K562 (cell line): ENCODE data around the gene TMEM185B. TPM values are rescaled to one million over a fixed set of nuclear protein-coding genes. Genes with fewer than 3 reads are reported as not detected.

Experiments
- ATF3 ChIP-seq, 2 experiments: fragments of 450-650 bp in 1 of 2; sonication (generic) in 1 of 2; formaldehyde crosslinking in 1 of 2; IDR thresholded peaks in 1 of 2; conservative IDR thresholded peaks in 1 of 2; 2 replicates each; pipeline versions ENCODE4 v1.6.1 to v1.8.1; 2016 to 2023; ENCODE audit warnings: mild to moderate bottlenecking in 2 of 2, moderate library complexity in 2 of 2, inconsistent platforms in 1 of 2, missing genetic modification reagents in 1 of 2
- BHLHE40 ChIP-seq: IDR thresholded peaks from 2 replicates; pipeline ENCODE4 v1.6.1; 2011; ENCODE audit warnings: low read length, improper control_type of control experiment
- EP400 ChIP-seq: fragments of 450-650 bp; IDR thresholded peaks from 2 replicates; pipeline ENCODE4 v1.6.1; 2017; ENCODE audit warnings: antibody characterized with exemption, mild to moderate bottlenecking, moderate library complexity
- FOXM1 ChIP-seq, 2 experiments: fragments of 450-650 bp in 1 of 2; sonication (generic) in 1 of 2; formaldehyde crosslinking in 1 of 2; IDR thresholded peaks; 2 replicates each; pipeline versions ENCODE4 v1.6.1 to v1.9.0; 2017 to 2022; ENCODE audit warnings: low read depth in 2 of 2, mild to moderate bottlenecking in 2 of 2, missing genetic modification reagents in 1 of 2, moderate library complexity in 1 of 2
- KAT2B ChIP-seq: IDR thresholded peaks from one replicate; pipeline ENCODE4 v1.6.1; 2012; ENCODE audit warnings: low read depth, mild to moderate bottlenecking, control low read depth, inconsistent platforms, low read length, moderate library complexity
- KDM1A ChIP-seq, 2 experiments: fragments of 450-650 bp; IDR thresholded peaks; 2 replicates each; pipeline ENCODE4 v1.6.1; 2016; ENCODE audit warnings: mild to moderate bottlenecking in 2 of 2
- KLF16 ChIP-seq: IDR thresholded peaks from 2 replicates; pipeline ENCODE4 v1.6.1; 2016; ENCODE audit warnings: antibody characterized with exemption
- MGA ChIP-seq: fragments of 450-650 bp; IDR thresholded peaks from 2 replicates; pipeline ENCODE4 v1.6.1; 2016; ENCODE audit warnings: mild to moderate bottlenecking, moderate library complexity
- MYC ChIP-seq, 2 experiments: fragments of 250-450 bp in 1 of 2; sonication (Bioruptor Pico) in 1 of 2; IDR thresholded peaks; 2 replicates each; pipeline versions ENCODE4 v1.5.1 to v1.6.1; 2012 to 2021; ENCODE audit warnings: low read depth in 2 of 2, borderline replicate concordance in 1 of 2, improper control_type of control experiment in 1 of 2, low read length in 1 of 2, mild to moderate bottlenecking in 1 of 2, moderate library complexity in 1 of 2
- NFIC ChIP-seq: fragments of 450-650 bp; IDR thresholded peaks from 2 replicates; pipeline ENCODE4 v1.6.1; 2017; ENCODE audit warnings: mild to moderate bottlenecking, inconsistent platforms
- NFIX ChIP-seq: fragments of 250-450 bp; sonication (Bioruptor Pico); IDR thresholded peaks from 2 replicates; pipeline ENCODE4 v1.4.0; 2020; ENCODE audit warnings: low read depth, mild to moderate bottlenecking, moderate library complexity
- NONO ChIP-seq, 2 experiments: fragments of 200-400 bp in 1 of 2; fragments of 450-650 bp in 1 of 2; formaldehyde crosslinking in 1 of 2; IDR thresholded peaks; 2 replicates each; pipeline ENCODE4 v1.6.1; 2017; ENCODE audit warnings: low read depth in 2 of 2, mild to moderate bottlenecking in 2 of 2, moderate library complexity in 2 of 2, low read length in 1 of 2
- SIN3A ChIP-seq, 2 experiments: fragments of 150-350 bp in 1 of 2; IDR thresholded peaks; 2 replicates each; pipeline ENCODE4 v1.6.1; 2011 to 2016; ENCODE audit warnings: borderline replicate concordance in 2 of 2, low read depth in 2 of 2, low read length in 2 of 2, mild to moderate bottlenecking in 2 of 2, moderate library complexity in 2 of 2; ENCODE audit not compliant: control insufficient read depth in 1 of 2
- WHSC1 ChIP-seq: IDR thresholded peaks from one replicate; pipeline ENCODE4 v1.6.1; 2012; ENCODE audit warnings: low read length, control low read depth, inconsistent platforms
- ZNF263 ChIP-seq: sonication (generic); formaldehyde crosslinking; IDR thresholded peaks from 2 replicates; pipeline ENCODE4 v1.8.0; 2022; ENCODE audit warnings: mild to moderate bottlenecking, missing genetic modification reagents, borderline replicate concordance
- polyA plus RNA-seq, 8 experiments: library from polyadenylated mRNA; depleted of rRNA in 4 of 8; stranded (reverse) in 5 of 8; unstranded in 3 of 8; fragments of >200 nt; fragmentation: Nextera tagmentation in 2 of 8; fragmentation: Illumina TruSeq in 1 of 8; extraction: Ambion mirVana in 2 of 8; extraction: Trizol in 1 of 8; gene quantifications; 2 replicates each; pipeline versions ENCODE4 v1.2.1 to v1.2.3, GENCODE V29; 2011 to 2014; ENCODE audit warnings: inconsistent platforms in 1 of 8, missing spikeins in 1 of 8
- total RNA-seq, 7 experiments: library from RNA; depleted of rRNA in 6 of 7; stranded (reverse); fragments of >200 nt in 6 of 7; fragmentation: Illumina TruSeq in 2 of 7; extraction: Trizol in 2 of 7; gene quantifications; 2 replicates each; pipeline versions ENCODE4 v1.2.1 to v1.2.3, GENCODE V29; 2011 to 2021; ENCODE audit warnings: low replicate concordance in 1 of 7

TMEM185B gene
- total and polyA plus RNA-seq, 9 of the 15 experiments (the other 6 are each of a cell fraction or from before 2014, with no cell fraction given): 2.9 to 28.2 (median 11.5) TPM

GRCh38 chr2:120251880-120252224 lies 28.7 kb upstream of the TMEM185B start (continued):
- TF ChIP-seq NONO (IDR thresholded peaks at IDR 0.05; ENCODE audit: low read depth in 2 of 2, low read length in 1 of 2) (no peak), EP400 (peak; percentile 47; the same call in 1 of the 2 replicates), WHSC1 (no peak), ATF3 (IDR thresholded peaks at IDR 0.05) (peak; percentile 29; the same call in 1 of the 2 replicates), ATF3 (CRISPR knock-in tag; conservative IDR thresholded peaks at IDR 0.05) (no peak), FOXM1 (IDR thresholded peaks at IDR 0.05; ENCODE audit: low read depth) (no peak), FOXM1 (CRISPR knock-in tag; IDR thresholded peaks at IDR 0.05; ENCODE audit: low read depth) (no peak), KDM1A (IDR thresholded peaks at IDR 0.05) (peak in 1 of 2 experiments; percentile 31; a peak in 2 of 4 replicates), SIN3A (IDR thresholded peaks at IDR 0.05; ENCODE audit: borderline replicate concordance in 2 of 2, control insufficient read depth in 1 of 2, low read depth in 2 of 2, low read length in 2 of 2) (no peak), NFIC (no peak), KAT2B (no peak), MGA (peak; percentile 66), KLF16 (peak; percentile 32; the same call in 1 of the 2 replicates), NFIX (CRISPR knock-in tag) (no peak), MYC (IDR thresholded peaks at IDR 0.05; ENCODE audit: low read depth, low read length) (peak; percentile 30; the same call in 1 of the 2 replicates), MYC (CRISPR knock-in tag; IDR thresholded peaks at IDR 0.05; ENCODE audit: borderline replicate concordance, low read depth) (no peak), BHLHE40 (peak; percentile 62; the same call in 1 of the 2 replicates), ZNF263 (CRISPR knock-in tag) (peak; percentile 14; the same call in 1 of the 2 replicates)
